ENCODE results near the gene CISD3. TPM values are rescaled to one million over a fixed set of nuclear protein-coding genes. Genes with fewer than 3 reads are reported as not detected.

Gene CISD3
- total RNA-seq, 6 experiments from 2014 or later, result 34.2 to 88.1 (median 55.1) TPM

DNA sequence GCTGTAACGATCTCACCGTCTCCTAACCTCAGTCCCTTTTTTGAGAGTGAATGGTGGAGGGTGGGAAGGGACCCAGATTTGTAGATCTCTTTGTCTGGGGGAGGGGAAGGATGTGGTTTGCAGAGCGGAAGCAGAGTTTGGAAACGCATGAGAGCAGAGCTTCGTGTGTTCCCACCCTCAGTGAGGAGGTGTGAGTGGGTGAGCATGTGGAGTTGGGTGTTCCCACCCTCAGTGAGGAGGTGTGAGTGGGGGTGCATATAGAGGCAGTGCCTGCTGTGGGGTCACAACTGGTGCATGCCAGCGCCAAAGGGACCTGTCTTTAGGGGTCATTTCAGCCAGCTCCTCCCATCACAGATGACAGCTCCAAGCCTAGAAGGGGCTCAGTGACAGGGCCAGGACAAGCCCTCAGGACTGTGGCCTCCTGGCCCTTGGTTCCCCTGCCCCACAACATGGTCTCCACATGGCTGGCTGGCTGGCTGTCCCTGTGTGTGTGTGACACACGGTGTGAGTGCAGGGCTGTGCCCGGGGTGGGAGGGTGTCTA is 1.8 kb upstream of the CISD3 start:
- DNase-seq (peak in 2 of 3 donors; percentile 54 to 56), ATAC-seq (no peak)
- no peak overlapping the region for H3K27ac ChIP-seq
- H3K4me1 ChIP-seq, result peaks cover 0 to 27% (median 13%) of the 10 kb centered on the region in 4 donors
- H3K4me3 ChIP-seq, result no peak overlapping the region
- intact Hi-C loops (cut with DNase I), result no loop called here
- no peaks in the 10 kb centered on the region for H3K27me3 ChIP-seq
- TF ChIP-seq, protein P1, sequence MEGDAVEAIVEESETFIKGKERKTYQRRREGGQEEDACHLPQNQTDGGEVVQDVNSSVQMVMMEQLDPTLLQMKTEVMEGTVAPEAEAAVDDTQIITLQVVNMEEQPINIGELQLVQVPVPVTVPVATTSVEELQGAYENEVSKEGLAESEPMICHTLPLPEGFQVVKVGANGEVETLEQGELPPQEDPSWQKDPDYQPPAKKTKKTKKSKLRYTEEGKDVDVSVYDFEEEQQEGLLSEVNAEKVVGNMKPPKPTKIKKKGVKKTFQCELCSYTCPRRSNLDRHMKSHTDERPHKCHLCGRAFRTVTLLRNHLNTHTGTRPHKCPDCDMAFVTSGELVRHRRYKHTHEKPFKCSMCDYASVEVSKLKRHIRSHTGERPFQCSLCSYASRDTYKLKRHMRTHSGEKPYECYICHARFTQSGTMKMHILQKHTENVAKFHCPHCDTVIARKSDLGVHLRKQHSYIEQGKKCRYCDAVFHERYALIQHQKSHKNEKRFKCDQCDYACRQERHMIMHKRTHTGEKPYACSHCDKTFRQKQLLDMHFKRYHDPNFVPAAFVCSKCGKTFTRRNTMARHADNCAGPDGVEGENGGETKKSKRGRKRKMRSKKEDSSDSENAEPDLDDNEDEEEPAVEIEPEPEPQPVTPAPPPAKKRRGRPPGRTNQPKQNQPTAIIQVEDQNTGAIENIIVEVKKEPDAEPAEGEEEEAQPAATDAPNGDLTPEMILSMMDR (IDR thresholded peaks at IDR 0.05), result no peak
- no peak for TF ChIP-seq POLR2A (IDR thresholded peaks at IDR 0.05)
- no peaks in the 10 kb centered on the region for H3K9me3 ChIP-seq
- WGBS (ENCODE audit: insufficient coverage, low coverage, low lambda C conversion rate, missing lambda C conversion rate), result 44% methylated on average over 4 of the region's 8 CpGs
- peaks cover 0 to 5% (median under 1%) of the 10 kb centered on the region in 4 donors for H3K36me3 ChIP-seq

DNA sequence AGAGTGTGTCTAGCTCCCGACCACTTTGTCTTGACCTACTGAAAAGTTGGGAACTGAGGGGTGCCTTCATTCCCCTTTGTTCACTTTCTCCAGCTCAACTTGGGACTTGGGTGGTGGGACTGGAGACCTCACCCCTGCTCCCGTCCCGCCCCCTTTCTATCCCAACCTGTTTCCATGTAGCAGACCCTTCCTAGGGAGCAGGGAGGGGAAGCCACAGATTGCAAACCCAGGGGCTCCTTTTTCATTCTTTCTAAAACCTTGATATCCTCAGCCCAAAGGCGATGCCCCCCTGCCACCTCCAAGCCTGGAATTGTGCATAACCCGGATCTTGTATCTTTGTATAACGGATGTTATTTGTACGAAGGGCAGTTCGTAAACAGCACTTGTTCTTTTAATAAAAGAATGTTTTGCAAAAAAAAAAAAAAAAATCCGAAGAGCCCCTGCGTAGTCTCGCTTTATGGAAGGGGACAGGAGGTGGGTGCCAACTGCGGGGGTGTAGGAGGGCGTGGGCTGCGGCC is 714 bp upstream of the CISD3 start:
- H3K27ac ChIP-seq, result peak overlapping the region; percentile 63 to 89 (median 69)

DNA sequence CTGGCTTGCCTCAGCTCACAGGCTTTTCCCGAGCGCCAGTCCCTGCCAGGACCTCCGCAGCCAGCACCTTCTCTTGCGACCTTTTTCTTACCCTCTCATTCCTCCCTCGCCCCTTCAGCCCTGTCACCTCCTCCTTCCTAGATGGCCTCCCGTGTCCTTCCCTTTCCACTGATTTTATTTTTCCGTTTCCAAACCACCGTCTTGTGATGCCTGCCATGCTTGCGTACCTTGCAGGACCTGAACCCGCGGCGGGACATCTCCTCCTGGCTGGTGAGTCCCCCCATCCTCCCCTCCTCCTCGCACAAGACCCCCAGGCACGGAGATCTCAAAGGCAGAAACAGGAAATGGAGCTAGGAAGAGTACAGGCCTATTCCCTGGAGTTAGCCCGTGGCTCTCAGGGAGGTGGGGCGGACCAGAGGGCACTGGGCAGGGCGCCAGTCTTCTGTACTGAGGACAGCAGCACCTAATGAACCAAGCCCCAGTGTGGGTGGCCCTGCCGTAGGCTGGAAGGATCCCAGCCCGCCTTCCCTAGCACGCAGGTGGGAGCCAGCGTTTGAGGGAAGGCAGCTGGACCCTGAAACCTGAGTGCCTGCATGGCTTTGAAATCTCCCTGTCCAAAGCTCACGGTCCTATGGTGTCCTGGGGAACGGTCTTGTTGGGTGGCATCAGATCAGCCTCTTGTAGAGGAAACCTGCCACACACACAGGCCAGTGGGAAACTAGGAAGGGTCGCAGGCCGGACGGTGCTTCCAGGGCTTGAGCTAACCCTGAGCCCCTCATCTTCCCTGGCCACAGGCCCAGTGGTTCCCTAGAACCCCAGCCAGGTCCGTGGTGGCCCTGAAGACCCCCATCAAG is 612 bp downstream of the CISD3 start:
- H3K9me3 ChIP-seq, result no peaks in the 10 kb centered on the region
- TF ChIP-seq POLR2A (IDR thresholded peaks at IDR 0.05), result peak; percentile 56
- TF ChIP-seq, protein P1 (IDR thresholded peaks at IDR 0.05), result no peak
- H3K27ac ChIP-seq, result peak overlapping the region; percentile 76 to 89 (median 84)
- peak overlapping the region; percentile 76 to 89 (median 88) for H3K4me3 ChIP-seq
- DNase-seq (peak; percentile 93 to 97 (median 96)), ATAC-seq (peak; percentile 77 to 81 (median 79))
- peaks cover 0 to 27% (median 14%) of the 10 kb centered on the region in 4 donors for H3K4me1 ChIP-seq
- H3K36me3 ChIP-seq, result peaks cover 0 to 9% (median 2%) of the 10 kb centered on the region in 4 donors
- 3% methylated on average over 16 of the region's 27 CpGs for WGBS (ENCODE audit: insufficient coverage, low coverage, low lambda C conversion rate, missing lambda C conversion rate)
- H3K27me3 ChIP-seq, result no peaks in the 10 kb centered on the region
- intact Hi-C loops (cut with DNase I), result loop anchor here in 1 of 2 donors (5.0 kb wide), 1 partner anchor 48 kb away; no protein-coding TSS in a partner anchor

More for the DNA sequence above, 714 bp upstream of the CISD3 start:
- H3K4me3 ChIP-seq, result peak overlapping the region; percentile 60 to 89 (median 63)
- H3K4me1 ChIP-seq, result peaks cover 0 to 27% (median 14%) of the 10 kb centered on the region in 4 donors
- DNase-seq, result no peak
- WGBS (ENCODE audit: insufficient coverage, low coverage, low lambda C conversion rate, missing lambda C conversion rate), result 18% methylated on average over 14 of the region's 14 CpGs
- no peak for TF ChIP-seq POLR2A (IDR thresholded peaks at IDR 0.05)
- TF ChIP-seq, protein P1 (IDR thresholded peaks at IDR 0.05), result no peak
- H3K9me3 ChIP-seq, result no peaks in the 10 kb centered on the region
- H3K36me3 ChIP-seq, result peaks cover 0 to 9% (median 2%) of the 10 kb centered on the region in 4 donors
- no peak for ATAC-seq
- intact Hi-C loops (cut with DNase I), result no loop called here
- H3K27me3 ChIP-seq, result no peaks in the 10 kb centered on the region

- peak overlapping the region in 2 of 3 donors; percentile 84 to 89 for H3K27ac ChIP-seq
- H3K9me3 ChIP-seq, result no peaks in the 10 kb centered on the region
- no peaks in the 10 kb centered on the region for H3K27me3 ChIP-seq
- WGBS (ENCODE audit: insufficient coverage, low coverage, low lambda C conversion rate, missing lambda C conversion rate), result 35% methylated on average over 4 of the region's 8 CpGs
- DNase-seq (peak in 1 of 3 donors; percentile 45), ATAC-seq (no peak)
- peaks cover 0 to 27% (median 14%) of the 10 kb centered on the region in 4 donors for H3K4me1 ChIP-seq
- TF ChIP-seq POLR2A (IDR thresholded peaks at IDR 0.05), result no peak
- H3K36me3 ChIP-seq, result peaks cover 0 to 9% (median 2%) of the 10 kb centered on the region in 4 donors
- intact Hi-C loops (cut with DNase I), result loop anchor here in 1 of 2 donors (5.0 kb wide), 1 partner anchor 49 kb away; no protein-coding TSS in a partner anchor
- peak overlapping the region; percentile 76 to 89 (median 88) for H3K4me3 ChIP-seq
These were observed 1.6 kb downstream of the CISD3 start for GRCh38 chr17:38731526-38732294.
